H1 (cell line): Measurements from ENCODE around the gene STK32C. TPM values are rescaled to one million over a fixed set of nuclear protein-coding genes. Genes with fewer than 3 reads are reported as not detected.

ENCODE experiments used
- BACH1 ChIP-seq: IDR thresholded peaks from 2 replicates; pipeline ENCODE4 v1.6.1; 2012; ENCODE audit warnings: low read length, improper control_type of control experiment
- POLR2AphosphoS5 ChIP-seq: IDR thresholded peaks from 2 replicates; pipeline ENCODE4 v1.6.1; 2011; ENCODE audit warnings: low read depth, low read length
- polyA plus RNA-seq, 7 experiments: library from polyadenylated mRNA; depleted of rRNA in 3 of 7; stranded (reverse) in 5 of 7; unstranded in 2 of 7; fragments of >200 nt in 5 of 7; fragments of 200-250 nt in 2 of 7; gene quantifications; 1 replicate in 5 of 7; 2 replicates in 1 of 7; 4 replicates in 1 of 7; pipeline versions ENCODE4 v1.2.1 to v1.2.3, GENCODE V29; 2011 to 2013; ENCODE audit warnings: missing spikeins in 2 of 7, mixed read lengths in 2 of 7
- total RNA-seq: library from RNA; stranded (reverse); fragmentation: NEBNext Ultra II Directional; extraction: Animal tissue kit (Norgen Biotek cat#: 25700); gene quantifications from 2 replicates; pipeline ENCODE4 v1.2.1, GENCODE V29; 2021

The STK32C gene
- total and polyA plus RNA-seq, 2 of the 8 experiments (the other 6 are each of a cell fraction or from before 2014, with no cell fraction given), result 10.6 to 15.6 TPM

DNA sequence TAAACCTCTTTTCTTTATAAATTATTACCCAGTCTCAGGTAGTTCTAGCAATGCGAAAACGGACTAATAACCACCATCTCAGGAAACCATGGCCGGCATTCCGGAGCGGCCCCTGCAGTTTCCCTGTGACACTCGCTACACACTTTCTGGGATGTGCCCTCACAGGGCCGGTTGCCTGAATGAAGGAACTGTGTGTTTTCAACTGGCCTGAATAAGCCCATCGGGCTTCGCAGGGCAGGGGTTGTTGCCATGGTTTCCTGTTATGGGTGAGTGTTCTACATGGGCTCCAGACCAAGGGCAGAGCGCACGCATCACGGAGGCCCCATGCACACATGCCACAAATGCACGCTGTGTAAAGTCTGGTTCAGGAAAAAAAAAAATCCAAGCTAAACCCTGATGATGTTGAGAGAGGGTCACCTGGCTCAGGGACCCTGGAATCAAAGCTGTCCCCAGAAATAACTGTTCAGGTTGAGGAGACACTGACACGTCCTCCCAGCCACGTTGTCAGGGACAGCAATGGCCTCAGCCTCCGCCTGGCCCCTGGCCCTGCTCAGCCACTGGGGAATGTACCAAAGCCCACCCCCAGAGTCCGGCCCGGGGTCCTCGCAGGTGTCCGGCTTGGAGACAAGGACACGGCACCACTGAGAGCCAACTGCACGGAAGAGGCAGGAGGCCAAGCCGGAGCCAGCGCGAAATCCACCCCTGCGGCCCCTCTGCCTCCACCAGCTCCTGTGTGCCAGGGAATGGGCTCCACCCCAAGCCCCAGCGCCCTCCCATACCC, 47.9 kb downstream of the STK32C start (continued):
- no peak for TF ChIP-seq BACH1
- TF ChIP-seq POLR2AphosphoS5, result no peak
